NT2/D1 (cell line): Measurements from ENCODE around the gene OR4C3.
"Not testable (repeated sequence)": the region's sequence is repeated elsewhere in the genome, so short reads cannot be mapped to it uniquely, and the experiment has no call there.

Experiments
- DNase-seq: peaks from one replicate; pipeline ENCODE4 v3.0.0-alpha.2; 2011; ENCODE audit warnings: low read depth, low spot score
- H3K27me3 ChIP-seq: 2 replicates; pipeline ENCODE4 v1.6.0; 2011; ENCODE audit warnings: mild to moderate bottlenecking; ENCODE audit not compliant: insufficient read length, insufficient read depth
- H3K36me3 ChIP-seq: 2 replicates; pipeline ENCODE4 v1.6.1; 2011; ENCODE audit warnings: mild to moderate bottlenecking, low read length, mixed read lengths; ENCODE audit not compliant: insufficient read depth, insufficient read length
- H3K4me1 ChIP-seq: 2 replicates; pipeline ENCODE4 v1.5.1; 2011; ENCODE audit not compliant: insufficient read depth, insufficient read length
- H3K4me3 ChIP-seq: 2 replicates; pipeline ENCODE4 v1.5.1; 2011; ENCODE audit warnings: low read depth; ENCODE audit not compliant: insufficient read length
- H3K9ac ChIP-seq: 2 replicates; pipeline ENCODE4 v1.6.0; 2011; ENCODE audit warnings: low read depth; ENCODE audit not compliant: insufficient read length
- H3K9me3 ChIP-seq: 2 replicates; pipeline ENCODE4 v1.5.1; 2011; ENCODE audit warnings: mild to moderate bottlenecking, low read length; ENCODE audit not compliant: insufficient read depth
- SUZ12 ChIP-seq: IDR thresholded peaks from 2 replicates; pipeline ENCODE4 v1.6.1; 2011; ENCODE audit not compliant: insufficient read length, insufficient read depth; ENCODE audit errors: extremely low read depth
- YY1 ChIP-seq: IDR thresholded peaks from 2 replicates; pipeline ENCODE4 v1.6.1; 2011; ENCODE audit not compliant: insufficient read length, insufficient read depth
- ZNF274 ChIP-seq: IDR thresholded peaks from 2 replicates; pipeline ENCODE4 v1.6.1; 2011; ENCODE audit warnings: mild to moderate bottlenecking, low read depth, low read length

The OR4C3 gene

DNA sequence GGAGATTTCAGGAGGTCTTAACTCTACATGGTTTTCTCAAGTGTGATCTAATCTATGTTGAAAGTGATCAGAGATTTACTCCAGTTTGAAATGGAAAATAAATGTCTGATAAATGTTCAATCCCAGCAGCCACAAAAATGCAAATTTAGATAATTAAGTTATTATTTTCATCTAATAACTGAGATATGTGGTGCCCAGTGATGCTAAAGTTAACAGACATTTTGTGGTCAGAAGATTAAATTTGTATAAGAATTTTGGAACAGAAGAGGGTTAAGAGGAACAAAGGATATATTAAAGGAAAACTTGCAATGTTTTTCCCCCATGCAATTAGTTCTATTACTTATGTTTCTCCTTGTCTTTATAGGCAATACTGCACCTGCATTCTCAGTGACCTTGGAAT, at the start of gene OR4C3:
TSS of gene OR4C3 (plus strand) at position 301 of the 400 bp plus-strand sequence. CDS start 102 bp downstream, outside the sequence.
- not testable (repeated sequence) for H3K27me3 ChIP-seq, DNase-seq, H3K9me3 ChIP-seq, H3K4me3 ChIP-seq, H3K4me1 ChIP-seq, H3K9ac ChIP-seq, H3K36me3 ChIP-seq

DNA sequence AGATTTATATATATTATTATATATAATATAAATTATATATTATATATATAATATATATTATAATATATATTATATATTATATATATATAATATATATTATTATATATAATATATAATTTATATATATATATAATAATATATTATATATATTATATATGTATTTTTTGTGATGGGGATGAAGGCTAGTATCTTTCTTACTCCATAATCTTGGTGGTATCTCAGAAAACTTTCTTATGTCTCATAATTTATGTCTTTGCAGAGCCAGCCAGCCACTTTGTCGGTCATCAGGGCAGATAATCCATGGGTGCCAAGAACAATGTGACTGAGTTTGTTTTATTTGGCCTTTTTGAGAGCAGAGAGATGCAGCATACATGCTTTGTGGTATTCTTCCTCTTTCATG, 18.8 kb upstream of the OR4C3 start, which contains the start of gene OR4S1:
TSS of gene OR4S1 (plus strand) at position 301 of the 400 bp plus-strand sequence. CDS start at position 301, 0 bp downstream.
- no peaks in the 10 kb centered on the region for H3K9me3 ChIP-seq
- no peaks in the 10 kb centered on the region for H3K36me3 ChIP-seq
- no peak for TF ChIP-seq YY1
- no peak for TF ChIP-seq ZNF274
- TF ChIP-seq SUZ12: no peak
- H3K9ac ChIP-seq: no peak within 1 kb of the TSS
- no peaks in the 10 kb centered on the region for H3K4me1 ChIP-seq
- no peaks in the 10 kb centered on the region for H3K27me3 ChIP-seq
- no peak for DNase-seq
- H3K4me3 ChIP-seq: no peak within 1 kb of the TSS

DNA sequence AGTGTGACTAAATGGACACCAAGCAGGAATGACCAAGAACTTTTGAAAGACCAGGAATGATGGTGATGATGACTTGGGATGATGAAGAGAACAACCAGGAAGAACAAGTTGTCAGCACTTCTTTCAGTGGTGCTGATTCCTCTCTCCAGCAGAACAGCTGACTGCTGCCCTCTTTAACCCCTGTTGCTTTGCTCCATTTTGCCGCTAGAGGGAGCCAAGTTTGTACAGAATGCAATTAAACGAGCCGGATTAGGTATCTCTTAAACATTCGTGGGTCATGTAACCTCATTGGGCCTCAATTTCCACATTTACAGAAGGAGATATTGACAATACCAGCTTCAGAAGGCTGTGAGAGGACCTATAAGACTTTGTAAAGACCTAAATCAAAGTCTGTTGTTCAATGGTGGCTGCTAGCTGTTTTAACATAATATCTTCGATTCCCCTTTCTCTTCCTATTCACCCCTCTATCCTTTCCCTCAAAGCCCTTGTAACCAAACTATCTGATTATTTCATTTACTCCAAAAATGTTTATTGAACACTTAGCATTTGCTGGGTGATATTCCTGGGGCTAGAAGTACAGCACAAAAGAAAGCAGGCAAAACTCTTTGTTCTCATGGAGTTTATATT, 16.8 kb upstream of the OR4C3 start:
- no peaks in the 10 kb centered on the region for H3K4me1 ChIP-seq
- no peaks in the 10 kb centered on the region for H3K36me3 ChIP-seq
- H3K27me3 ChIP-seq: no peaks in the 10 kb centered on the region
- no peak overlapping the region for H3K9ac ChIP-seq
- peak; percentile 52 for DNase-seq
- TF ChIP-seq ZNF274 (no peak), YY1 (no peak), SUZ12 (no peak)
- H3K9me3 ChIP-seq: no peaks in the 10 kb centered on the region; the same call in 1 of the 2 replicates
- no peak overlapping the region for H3K4me3 ChIP-seq

- H3K36me3 ChIP-seq, H3K27me3 ChIP-seq, DNase-seq, H3K4me3 ChIP-seq, H3K4me1 ChIP-seq, H3K9me3 ChIP-seq, H3K9ac ChIP-seq: not testable (repeated sequence)
Observed at GRCh38 chr11:48313590-48313989, 11.1 kb upstream of the OR4C3 start.

DNA sequence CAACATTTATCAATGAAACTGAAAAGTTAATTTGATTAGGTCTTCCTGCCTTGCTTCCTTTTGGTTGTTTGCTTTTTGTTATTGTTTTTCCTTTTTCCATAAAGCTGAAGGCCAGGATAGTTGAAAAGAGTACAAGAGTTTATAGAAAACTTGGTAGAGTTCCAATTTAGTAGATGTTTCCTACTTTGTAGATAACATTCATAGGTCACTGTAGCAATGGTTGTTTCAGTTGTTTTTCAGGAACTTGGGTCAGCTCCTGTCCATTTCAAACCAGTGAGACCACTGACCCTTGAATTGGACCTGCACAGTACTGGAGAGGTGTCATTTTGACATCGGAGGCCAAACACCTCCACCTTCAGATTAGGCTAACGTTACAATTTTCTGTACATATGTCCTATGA, 4.9 kb upstream of the OR4C3 start:
- H3K9me3 ChIP-seq, H3K36me3 ChIP-seq, H3K4me3 ChIP-seq, H3K9ac ChIP-seq, H3K4me1 ChIP-seq, H3K27me3 ChIP-seq, DNase-seq: not testable (repeated sequence)

GRCh38 chr11:48341466-48341865, 16.7 kb downstream of the OR4C3 start:
- H3K9ac ChIP-seq: no peak overlapping the region
- no peaks in the 10 kb centered on the region for H3K36me3 ChIP-seq
- no peak overlapping the region for H3K4me3 ChIP-seq
- no peak for DNase-seq
- no peak for TF ChIP-seq ZNF274
- TF ChIP-seq YY1: no peak
- TF ChIP-seq SUZ12: no peak
- H3K27me3 ChIP-seq: no peaks in the 10 kb centered on the region
- no peaks in the 10 kb centered on the region for H3K4me1 ChIP-seq
- peaks cover 8% of the 10 kb centered on the region; the same call in 1 of the 2 replicates for H3K9me3 ChIP-seq

DNA sequence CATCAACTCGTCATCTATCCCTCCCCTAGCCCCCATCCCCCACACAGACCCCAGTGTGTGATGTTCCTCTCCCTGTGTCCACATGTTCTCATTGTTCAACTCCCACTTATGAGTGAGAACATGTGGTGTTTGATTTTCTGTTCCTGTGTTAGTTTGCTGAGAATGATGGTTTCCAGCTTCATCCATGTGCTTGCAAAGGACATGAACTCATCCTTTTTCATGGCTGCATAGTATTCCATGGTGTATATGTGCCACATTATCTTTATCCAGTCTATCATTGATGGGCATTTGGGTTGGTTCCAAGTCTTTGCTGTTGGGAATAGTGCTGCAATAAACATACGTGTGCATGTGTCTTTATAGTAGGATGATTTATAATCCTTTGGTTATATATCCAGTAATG, 17.8 kb downstream of the OR4C3 start:
- not testable (repeated sequence) for H3K4me1 ChIP-seq, H3K4me3 ChIP-seq, H3K9me3 ChIP-seq, H3K9ac ChIP-seq, H3K27me3 ChIP-seq, DNase-seq, H3K36me3 ChIP-seq

DNA sequence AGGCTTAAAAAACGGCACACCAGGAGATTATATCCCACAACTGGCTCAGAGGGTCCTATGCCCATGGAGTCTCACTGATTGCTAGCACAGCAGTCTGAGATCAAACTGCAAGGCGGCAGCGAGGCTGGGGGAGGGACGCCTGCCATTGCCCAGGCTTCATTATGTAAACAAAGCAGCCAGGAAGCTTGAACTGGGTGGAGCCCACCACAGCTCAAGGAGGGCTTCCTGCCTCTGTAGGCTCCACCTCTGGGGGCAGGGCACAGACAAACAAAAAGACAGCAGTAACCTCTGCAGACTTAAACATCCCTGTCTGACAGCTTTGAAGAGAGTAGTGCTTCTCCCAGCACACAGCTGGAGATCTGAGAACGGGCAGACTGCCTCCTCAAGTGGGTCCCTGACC, 21.6 kb downstream of the OR4C3 start:
- H3K9me3 ChIP-seq, H3K36me3 ChIP-seq, H3K4me3 ChIP-seq, DNase-seq, H3K4me1 ChIP-seq, H3K9ac ChIP-seq, H3K27me3 ChIP-seq: not testable (repeated sequence)
